HG03066 (cell line): Measurements from ENCODE around the gene CCDC127.

Experiments used
- ATAC-seq: cut with Tn5 transposase; IDR thresholded peaks from one replicate; pipeline ENCODE4 v1.9.1; 2021; ENCODE audit warnings: low read depth; ENCODE audit not compliant: unreplicated experiment

Gene CCDC127

GRCh38 chr5:160921-161802, 56.8 kb downstream of the CCDC127 start:
- no peak for ATAC-seq

DNA sequence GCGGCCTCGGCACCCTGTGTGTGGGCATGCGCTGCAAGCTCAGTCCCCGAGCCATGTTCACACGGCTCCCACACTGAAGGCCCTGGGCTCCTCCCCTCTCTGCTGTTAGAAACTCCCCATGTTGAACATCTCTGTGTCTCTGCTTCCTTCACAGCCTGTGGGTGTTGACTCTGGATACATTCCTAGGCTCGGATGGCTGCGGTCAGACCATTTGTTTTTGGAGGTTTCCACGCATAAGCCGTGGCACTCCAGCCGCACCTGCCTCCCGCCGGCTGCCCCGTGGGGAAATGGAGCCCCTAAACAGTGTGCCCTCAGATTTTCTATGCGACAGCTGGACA, 57.8 kb downstream of the CCDC127 start:
- ATAC-seq: no peak

DNA sequence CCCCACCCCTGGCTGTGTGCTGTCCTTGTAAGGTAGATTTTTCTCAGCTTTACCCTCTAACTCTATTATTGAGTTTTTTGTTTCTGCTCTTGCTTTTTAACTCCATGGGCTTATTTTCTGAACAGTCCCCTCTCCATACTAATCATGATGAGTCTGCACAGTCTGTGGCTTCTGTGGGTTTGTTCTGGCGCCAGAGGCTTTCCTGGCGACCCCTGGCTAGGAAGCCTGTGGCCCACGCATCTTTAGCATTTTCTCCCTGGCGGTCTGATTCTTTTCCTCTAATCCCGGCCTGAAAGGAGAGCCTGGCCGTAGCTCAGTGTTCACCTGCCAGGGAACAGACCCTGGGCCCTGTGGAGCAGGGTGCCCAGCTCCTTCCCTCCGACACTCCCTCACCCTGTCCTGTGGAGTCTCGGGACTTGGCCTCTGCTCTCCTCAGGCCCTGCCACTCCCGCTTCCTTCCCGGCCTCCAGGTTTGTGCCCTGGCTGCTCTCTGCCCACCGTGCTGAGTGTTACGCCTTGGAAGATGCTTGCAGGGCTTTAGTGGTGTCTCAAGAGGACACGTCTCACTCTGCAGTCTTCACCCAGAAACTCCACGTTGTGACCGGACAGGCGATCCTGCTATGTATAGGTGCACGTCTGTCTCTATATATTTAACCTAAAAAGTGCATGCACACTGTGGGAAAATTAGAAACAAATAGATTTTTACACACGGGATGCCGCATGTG, 58.3 kb downstream of the CCDC127 start:
- ATAC-seq: no peak

GRCh38 chr5:158807-159447, 59.0 kb downstream of the CCDC127 start:
- no peak for ATAC-seq

DNA sequence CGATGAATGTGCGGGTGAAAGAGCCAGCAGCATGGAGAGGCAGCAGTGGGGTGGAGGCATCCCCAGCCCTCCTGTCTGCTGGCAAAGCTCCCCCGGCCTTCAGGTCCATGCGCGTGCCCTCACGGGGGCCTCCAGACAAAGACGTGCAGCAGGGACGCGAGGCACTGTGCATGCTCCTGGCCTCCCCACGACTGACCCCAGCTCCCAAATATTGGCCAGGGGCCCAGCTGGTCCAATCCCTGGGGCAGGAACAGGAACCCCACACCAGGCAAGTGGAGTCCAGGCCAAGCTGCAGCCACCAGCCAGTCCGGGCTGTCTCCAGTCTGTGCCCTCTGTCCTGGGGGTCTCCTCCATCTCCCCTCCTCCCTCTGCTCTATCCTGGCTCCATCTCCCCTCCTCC, 60.2 kb downstream of the CCDC127 start:
- no peak for ATAC-seq

DNA sequence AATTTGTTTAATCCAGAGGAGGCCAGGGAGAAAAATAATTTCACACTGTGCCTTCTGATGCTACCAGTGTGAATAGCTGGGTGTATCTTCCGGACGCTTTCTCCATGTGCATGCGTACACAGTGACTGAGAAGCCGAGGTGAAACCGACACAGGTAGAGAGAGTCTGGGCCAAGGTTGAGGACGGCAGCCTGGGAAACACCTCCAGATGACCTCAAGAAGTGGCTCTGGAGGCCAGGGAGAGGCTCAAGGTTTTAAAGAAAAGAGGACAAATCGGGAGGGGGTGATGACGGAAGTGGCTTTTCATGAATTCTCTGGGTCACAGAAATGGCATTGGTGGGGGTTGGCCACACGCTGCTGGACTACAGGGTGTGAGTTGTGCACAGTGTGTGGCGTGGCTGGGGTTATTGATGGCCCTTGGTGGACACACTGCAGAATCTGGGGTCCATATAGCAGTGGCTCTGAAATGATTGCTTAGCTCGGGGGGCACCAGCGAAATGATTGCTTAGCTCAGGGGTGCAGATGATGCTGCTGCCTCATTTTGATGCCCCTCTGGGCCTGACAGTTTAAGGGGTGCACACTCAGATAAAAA, 60.7 kb downstream of the CCDC127 start:
- ATAC-seq: no peak

DNA sequence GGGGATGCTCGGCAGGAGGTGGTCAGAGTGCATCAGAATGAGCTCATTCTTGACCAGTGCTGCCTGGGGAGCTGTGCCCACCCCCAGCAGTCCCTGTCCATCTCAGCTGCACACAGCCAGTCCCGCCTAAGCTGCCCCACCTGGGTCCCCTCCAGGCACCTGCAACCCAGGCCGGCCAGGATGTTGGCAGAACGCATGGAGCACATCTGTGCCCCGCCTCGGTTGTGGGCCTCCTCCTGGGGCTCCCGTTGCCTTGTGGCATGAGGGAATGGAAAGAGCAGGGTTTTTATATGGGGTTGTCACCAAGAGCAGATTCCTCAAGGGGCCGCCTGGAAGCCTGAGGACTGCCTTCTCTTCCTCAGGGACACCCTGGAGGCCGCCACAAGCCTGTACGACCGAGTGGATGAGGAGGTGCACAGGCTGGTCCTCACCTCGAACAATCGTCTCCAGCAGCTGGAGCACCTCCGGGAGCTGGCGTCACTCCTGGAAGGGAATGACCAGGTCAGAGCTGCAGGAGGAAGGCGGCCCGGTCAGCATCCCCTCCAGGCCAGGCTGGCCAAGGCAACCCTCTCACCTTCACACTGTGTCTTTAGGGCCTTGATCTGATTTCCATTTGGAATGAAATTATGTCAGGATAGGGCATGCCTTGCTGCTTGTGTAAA, 61.4 kb downstream of the CCDC127 start:
- ATAC-seq: no peak

DNA sequence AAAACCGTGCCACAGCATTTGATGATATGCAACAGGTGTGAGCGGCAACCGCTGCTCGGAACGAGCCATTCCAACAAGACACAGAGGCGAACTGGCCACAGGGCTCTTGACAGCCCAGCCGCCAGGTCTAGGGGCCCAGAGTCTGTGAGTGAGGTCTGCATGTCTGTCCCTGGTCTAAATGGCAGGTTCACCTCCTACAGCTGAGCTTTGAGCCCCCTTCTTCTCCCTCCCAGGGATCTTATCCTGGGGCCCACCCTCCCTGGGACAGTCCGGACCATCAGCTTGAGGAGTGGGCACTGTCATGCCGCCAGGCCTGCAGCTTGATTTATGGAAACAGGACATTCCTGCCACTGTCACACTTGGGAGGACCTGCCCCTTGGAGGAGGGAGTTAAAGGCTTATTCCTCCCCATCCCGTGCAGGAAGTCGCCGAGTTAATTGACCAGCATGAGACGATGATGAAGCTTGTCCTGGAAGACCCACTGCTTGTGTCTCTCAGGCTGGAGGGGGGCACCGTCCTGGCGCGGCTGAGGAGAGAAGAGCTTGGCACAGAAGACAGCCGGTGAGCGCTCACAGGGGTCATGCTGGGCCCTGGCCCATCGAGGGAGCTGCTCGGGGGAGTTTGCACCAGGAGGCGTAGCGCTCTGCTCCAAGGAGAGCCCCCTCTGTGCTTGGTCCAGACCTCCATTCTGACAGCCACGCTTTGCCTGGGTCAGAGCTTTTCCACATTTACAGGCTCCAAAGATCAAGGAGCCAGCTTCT, 62.1 kb downstream of the CCDC127 start:
- no peak for ATAC-seq

- ATAC-seq: no peak
These were observed 63.1 kb downstream of the CCDC127 start for GRCh38 chr5:154826-155225.

- ATAC-seq: no peak
These were observed 63.7 kb downstream of the CCDC127 start for GRCh38 chr5:154236-154635.

DNA sequence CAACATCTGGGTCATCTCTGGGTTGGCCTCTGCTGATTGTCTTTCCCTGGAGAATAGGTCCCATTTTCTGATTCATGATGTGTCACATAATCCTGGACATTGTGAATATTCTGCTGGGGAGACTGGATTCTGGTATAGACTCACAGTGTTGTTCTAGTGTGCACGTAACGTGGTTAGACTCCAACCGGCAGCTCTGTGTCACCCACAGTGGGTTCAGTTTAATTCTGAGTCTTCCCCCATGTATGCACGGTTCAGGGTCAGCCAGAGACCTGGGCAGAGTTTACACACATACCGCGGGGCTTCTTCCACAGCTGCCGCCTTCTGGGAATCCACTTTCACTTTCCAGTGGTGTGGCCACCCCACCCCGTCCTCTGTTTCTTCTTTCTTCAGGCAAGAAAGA, 64.7 kb downstream of the CCDC127 start:
- no peak for ATAC-seq

DNA sequence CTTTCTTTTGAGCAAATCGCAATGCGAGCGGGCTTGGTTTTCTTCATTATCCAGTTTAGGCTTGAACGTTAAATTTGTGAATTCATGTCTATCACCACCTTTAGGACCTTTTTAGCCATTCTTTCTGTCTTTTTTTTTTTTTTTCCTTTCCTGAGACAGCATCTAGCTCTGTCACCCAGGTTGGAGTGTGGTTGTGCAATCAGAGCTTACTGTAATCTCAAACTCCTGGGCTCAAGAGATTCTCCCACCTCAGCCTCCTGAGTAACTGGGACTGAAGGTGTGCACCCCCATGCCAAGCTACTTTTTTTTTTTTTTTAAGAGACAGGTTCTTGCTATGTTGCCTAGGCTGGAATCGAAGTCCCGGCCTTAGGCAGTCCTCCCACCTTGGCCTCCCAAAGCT, 65.9 kb downstream of the CCDC127 start:
- no peak for ATAC-seq

GRCh38 chr5:150746-151145, 67.2 kb downstream of the CCDC127 start:
- ATAC-seq: no peak

GRCh38 chr5:149745-150485, 68.0 kb downstream of the CCDC127 start:
- ATAC-seq: no peak

DNA sequence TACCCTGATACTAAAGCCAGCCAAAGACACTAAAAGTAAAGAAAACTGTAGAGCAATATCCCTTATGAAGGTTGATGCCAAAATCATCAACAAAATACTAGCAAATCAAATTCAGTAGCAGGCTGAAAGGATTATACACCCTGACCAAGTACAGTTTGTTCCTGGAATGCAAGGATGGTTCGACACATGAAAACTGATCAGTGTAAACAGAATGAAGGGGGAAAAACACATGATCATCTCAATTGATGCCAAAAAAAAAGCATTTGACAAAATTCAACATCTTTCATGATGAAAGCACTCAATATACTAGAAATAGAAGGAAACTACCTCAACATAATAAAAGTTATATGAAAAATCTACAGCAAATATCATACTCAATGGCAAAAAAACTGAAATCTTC, 70.2 kb downstream of the CCDC127 start:
- ATAC-seq: no peak
